Liver (tissue), 9 donors: ENCODE measurements around the gene PAFAH1B2. TPM values are rescaled to one million over a fixed set of nuclear protein-coding genes. Genes with fewer than 3 reads are reported as not detected.

ENCODE experiments used
- DNase-seq: peaks from one replicate; pipeline ENCODE4 v3.0.0-alpha.2; 2017; ENCODE audit warnings: low spot score
- H3K27ac ChIP-seq, 2 donors: one replicate each; pipeline ENCODE4 v1.7.0; 2013; ENCODE audit warnings: inconsistent platforms in 2 of 2, low read length in 2 of 2, control low read depth in 1 of 2, low read depth in 1 of 2, mild to moderate bottlenecking in 1 of 2
- H3K27me3 ChIP-seq, 4 donors: one replicate each; pipeline versions ENCODE4 v1.6.1 to v1.7.0; 2013; ENCODE audit warnings: low read length in 3 of 4, inconsistent platforms in 1 of 4, mild to moderate bottlenecking in 1 of 4, moderate library complexity in 1 of 4; ENCODE audit not compliant: control insufficient read depth in 4 of 4, insufficient read depth in 4 of 4
- H3K36me3 ChIP-seq, 4 donors: one replicate each; pipeline versions ENCODE4 v1.6.1 to v1.7.0; 2013; ENCODE audit warnings: low read length in 3 of 4, mild to moderate bottlenecking in 3 of 4, low read depth in 1 of 4, moderate library complexity in 1 of 4; ENCODE audit not compliant: control insufficient read depth in 4 of 4, insufficient read depth in 3 of 4
- H3K4me1 ChIP-seq, 4 donors: one replicate each; pipeline versions ENCODE4 v1.6.1 to v1.7.0; 2013; ENCODE audit warnings: low read length in 3 of 4, mild to moderate bottlenecking in 3 of 4, moderate library complexity in 1 of 4; ENCODE audit not compliant: control insufficient read depth in 4 of 4, insufficient read depth in 4 of 4
- H3K4me3 ChIP-seq, 3 donors: one replicate each; pipeline versions ENCODE4 v1.6.1 to v1.7.0; 2013; ENCODE audit warnings: low read length in 3 of 3, control low read depth in 1 of 3, low read depth in 1 of 3, mild to moderate bottlenecking in 1 of 3
- H3K9ac ChIP-seq, 2 donors: one replicate each; pipeline ENCODE4 v1.7.0; 2013; ENCODE audit warnings: low read length in 2 of 2, mild to moderate bottlenecking in 2 of 2, moderate library complexity in 2 of 2, control low read depth in 1 of 2, low read depth in 1 of 2
- H3K9me3 ChIP-seq, 4 donors: one replicate each; pipeline versions ENCODE4 v1.6.1 to v1.7.0; 2013; ENCODE audit warnings: low read length in 3 of 4; ENCODE audit not compliant: control insufficient read depth in 4 of 4
- EGR1 ChIP-seq, 2 donors: IDR thresholded peaks; 2 replicates each; pipeline ENCODE4 v1.6.1; 2016 to 2018; ENCODE audit warnings: antibody characterized with exemption in 2 of 2, low read depth in 2 of 2
- FOXA1 ChIP-seq: IDR thresholded peaks from 2 replicates; pipeline ENCODE4 v1.6.1; 2016; ENCODE audit warnings: antibody characterized with exemption
- FOXA2 ChIP-seq: IDR thresholded peaks from 2 replicates; pipeline ENCODE4 v1.6.1; 2016; ENCODE audit warnings: antibody characterized with exemption
- GABPA ChIP-seq, 2 donors: IDR thresholded peaks in 1 of 2; conservative IDR thresholded peaks in 1 of 2; 2 replicates each; pipeline ENCODE4 v1.6.1; 2016; ENCODE audit warnings: antibody characterized with exemption in 2 of 2, mild to moderate bottlenecking in 1 of 2, moderate library complexity in 1 of 2
- HNF4A ChIP-seq, 2 donors: conservative IDR thresholded peaks; 2 replicates each; pipeline ENCODE4 v1.6.1; 2016; ENCODE audit warnings: antibody characterized with exemption in 2 of 2, mild to moderate bottlenecking in 2 of 2
- HNF4G ChIP-seq: IDR thresholded peaks from 2 replicates; pipeline ENCODE4 v1.6.1; 2016; ENCODE audit warnings: antibody characterized with exemption
- JUND ChIP-seq, 2 donors: IDR thresholded peaks; 2 replicates each; pipeline ENCODE4 v1.6.1; 2016; ENCODE audit warnings: antibody characterized with exemption in 2 of 2
- NR2F2 ChIP-seq: IDR thresholded peaks from 2 replicates; pipeline ENCODE4 v1.6.1; 2016; ENCODE audit warnings: antibody characterized with exemption
- RAD21 ChIP-seq, 2 donors: IDR thresholded peaks; 2 replicates each; pipeline ENCODE4 v1.6.1; 2016; ENCODE audit warnings: antibody characterized with exemption in 2 of 2, mild to moderate bottlenecking in 2 of 2
- RXRA ChIP-seq, 2 donors: IDR thresholded peaks; 2 replicates each; pipeline ENCODE4 v1.6.1; 2017 to 2018; ENCODE audit warnings: antibody characterized with exemption in 2 of 2, mild to moderate bottlenecking in 1 of 2
- SP1 ChIP-seq: IDR thresholded peaks from 2 replicates; pipeline ENCODE4 v1.6.1; 2018; ENCODE audit warnings: antibody characterized with exemption, mild to moderate bottlenecking
- TAF1 ChIP-seq: conservative IDR thresholded peaks from 2 replicates; pipeline ENCODE4 v1.6.1; 2016; ENCODE audit warnings: antibody characterized with exemption, mild to moderate bottlenecking
- WGBS: extraction: QIAGEN DNeasy Blood & Tissue Kit; methylation state at CpG from one replicate; pipeline ENCODE4 v1.1.7; 2013; 5-methylcytosine and 5-hydroxymethylcytosine counted together
- polyA plus RNA-seq, 2 donors: library from polyadenylated mRNA; stranded (reverse) in 1 of 2; unstranded in 1 of 2; fragments of 200-250 nt in 1 of 2; fragments of >200 nt in 1 of 2; fragmentation: Nextera tagmentation in 1 of 2; extraction: Ambion mirVana in 1 of 2; gene quantifications; one replicate each; pipeline versions ENCODE4 v1.2.1 to v1.2.3, GENCODE V29; 2013 to 2015
- total RNA-seq, 2 donors: library from RNA; depleted of rRNA; stranded (reverse); fragments of >200 nt; gene quantifications; one replicate each; pipeline ENCODE4 v1.2.3, GENCODE V29; 2014
- TF ChIP-seq, protein P1 (sequence below): IDR thresholded peaks from 2 replicates; pipeline ENCODE4 v1.6.1; 2016; ENCODE audit warnings: antibody characterized with exemption
- TF ChIP-seq, protein P2 (sequence below): fragments of 150-350 bp; IDR thresholded peaks from 2 replicates; pipeline ENCODE4 v1.5.1; 2017; ENCODE audit warnings: improper control_type of control experiment, low read depth, low read length; ENCODE audit not compliant: missing input control
- TF ChIP-seq, protein P3 (sequence below): IDR thresholded peaks from 2 replicates; pipeline ENCODE4 v1.6.1; 2016; ENCODE audit warnings: antibody characterized with exemption, mild to moderate bottlenecking
- TF ChIP-seq, protein P4 (sequence below): IDR thresholded peaks from 2 replicates; pipeline ENCODE4 v1.6.1; 2016; ENCODE audit warnings: antibody characterized with exemption
- donor health status: healthy.
- donor health status: healthy.
- donor health status: healthy.
- donor health status: healthy.
- donor health status: healthy.

The PAFAH1B2 gene
- total and polyA plus RNA-seq, 4 donors: 12.7 to 39.8 (median 24.9) TPM

DNA sequence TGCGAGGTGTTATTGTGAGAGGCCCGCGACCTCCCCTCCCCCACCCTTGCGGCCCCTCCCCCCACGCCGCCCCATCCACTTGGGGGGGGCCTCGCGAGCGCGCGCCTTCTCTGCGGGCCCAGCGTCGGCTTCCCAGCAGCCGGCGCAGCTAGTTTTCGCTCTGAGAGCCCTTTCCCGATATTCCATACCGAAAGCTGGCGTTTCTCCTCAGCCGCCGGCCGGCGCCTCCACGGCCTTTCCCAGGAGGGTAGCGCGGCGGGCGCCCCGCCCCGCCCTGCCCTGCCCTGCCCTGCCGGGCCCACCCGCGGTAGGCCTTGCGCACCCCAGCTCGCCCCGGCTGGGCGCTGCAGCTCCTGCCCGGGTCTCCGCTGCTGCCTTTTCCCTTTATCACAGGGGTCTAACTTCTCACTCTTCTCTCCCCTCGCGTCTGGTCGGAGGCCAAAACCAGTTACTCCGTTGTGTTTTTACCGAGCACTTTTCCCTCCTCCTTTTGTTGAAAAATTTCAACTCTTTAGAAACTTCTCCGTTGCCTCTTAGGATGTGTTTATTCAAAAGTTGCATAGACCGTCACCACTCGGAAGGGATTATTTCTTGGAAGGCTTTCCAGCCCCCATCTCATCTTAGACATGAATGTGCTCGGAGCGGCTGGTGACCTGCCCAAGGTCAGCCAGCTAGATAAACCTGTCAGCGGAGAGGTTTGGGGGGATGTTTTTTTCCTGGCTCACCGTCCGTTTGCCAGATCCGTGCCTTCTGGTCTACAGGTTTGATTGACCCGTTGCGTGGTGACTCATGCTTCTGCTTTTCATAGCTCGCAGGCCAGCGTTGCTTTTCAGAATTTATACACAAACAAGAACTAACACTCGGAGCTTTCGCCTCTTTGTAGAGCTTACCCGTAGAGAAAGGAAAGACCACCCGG is 648 bp downstream of the PAFAH1B2 start:
- Histone ChIP-seq H3K9me3 (no peaks in the 10 kb centered on the region), H3K27ac (peak overlapping the region; percentile 77 to 91), H3K36me3 (peaks cover 0 to 6% (median 4%) of the 10 kb centered on the region in 4 donors), H3K9ac (peak overlapping the region; percentile 21 to 92), H3K4me3 (peak overlapping the region; percentile 86 to 100 (median 88)), H3K27me3 (no peaks in the 10 kb centered on the region), H3K4me1 (peaks cover 2 to 21% (median 11%) of the 10 kb centered on the region in 4 donors)
- peak; percentile 75 for DNase-seq
- under 1% methylated on average over 62 of the region's 62 CpGs for WGBS
- TF ChIP-seq FOXA1: no peak
- TF ChIP-seq SP1: no peak
- TF ChIP-seq GABPA (IDR thresholded peaks at IDR 0.05 in 1 of 2, conservative IDR thresholded peaks at IDR 0.05 in 1 of 2): peak in 1 of 2 donors; percentile 43
- TF ChIP-seq JUND (IDR thresholded peaks at IDR 0.05): peak; percentile 93 to 95
- no peak for TF ChIP-seq FOXA2
- peak in 1 of 2 donors; percentile 2 for TF ChIP-seq HNF4A (conservative IDR thresholded peaks at IDR 0.05)
- TF ChIP-seq, protein P1, sequence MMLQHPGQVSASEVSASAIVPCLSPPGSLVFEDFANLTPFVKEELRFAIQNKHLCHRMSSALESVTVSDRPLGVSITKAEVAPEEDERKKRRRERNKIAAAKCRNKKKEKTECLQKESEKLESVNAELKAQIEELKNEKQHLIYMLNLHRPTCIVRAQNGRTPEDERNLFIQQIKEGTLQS: peak; percentile 72
- TF ChIP-seq, protein P2, sequence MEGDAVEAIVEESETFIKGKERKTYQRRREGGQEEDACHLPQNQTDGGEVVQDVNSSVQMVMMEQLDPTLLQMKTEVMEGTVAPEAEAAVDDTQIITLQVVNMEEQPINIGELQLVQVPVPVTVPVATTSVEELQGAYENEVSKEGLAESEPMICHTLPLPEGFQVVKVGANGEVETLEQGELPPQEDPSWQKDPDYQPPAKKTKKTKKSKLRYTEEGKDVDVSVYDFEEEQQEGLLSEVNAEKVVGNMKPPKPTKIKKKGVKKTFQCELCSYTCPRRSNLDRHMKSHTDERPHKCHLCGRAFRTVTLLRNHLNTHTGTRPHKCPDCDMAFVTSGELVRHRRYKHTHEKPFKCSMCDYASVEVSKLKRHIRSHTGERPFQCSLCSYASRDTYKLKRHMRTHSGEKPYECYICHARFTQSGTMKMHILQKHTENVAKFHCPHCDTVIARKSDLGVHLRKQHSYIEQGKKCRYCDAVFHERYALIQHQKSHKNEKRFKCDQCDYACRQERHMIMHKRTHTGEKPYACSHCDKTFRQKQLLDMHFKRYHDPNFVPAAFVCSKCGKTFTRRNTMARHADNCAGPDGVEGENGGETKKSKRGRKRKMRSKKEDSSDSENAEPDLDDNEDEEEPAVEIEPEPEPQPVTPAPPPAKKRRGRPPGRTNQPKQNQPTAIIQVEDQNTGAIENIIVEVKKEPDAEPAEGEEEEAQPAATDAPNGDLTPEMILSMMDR: no peak

DNA sequence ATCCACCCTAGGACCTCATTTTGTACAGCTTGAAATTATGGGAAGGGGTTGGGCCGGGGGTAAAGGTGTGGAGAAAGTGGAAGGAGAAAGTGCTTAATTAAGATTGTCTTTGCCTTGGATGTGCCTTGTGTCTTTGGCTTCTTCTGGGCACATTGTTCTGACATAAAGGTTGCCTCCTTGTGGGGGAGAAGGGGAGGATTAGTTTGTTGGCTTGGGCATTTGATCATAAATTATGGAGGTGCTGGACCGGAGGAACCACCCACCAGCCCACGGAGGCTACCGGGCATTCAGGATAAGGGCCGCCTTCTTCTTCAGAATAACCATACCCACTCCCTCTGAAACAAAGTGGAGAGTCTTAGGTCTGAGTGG is 1.3 kb downstream of the PAFAH1B2 start:
- no peak for DNase-seq
- TF ChIP-seq JUND (IDR thresholded peaks at IDR 0.05) (peak in 1 of 2 donors; percentile 9), RAD21 (IDR thresholded peaks at IDR 0.05) (no peak)
- H3K4me3 ChIP-seq: peak overlapping the region; percentile 86 to 100 (median 88)
- WGBS: 29% methylated on average over 5 of the region's 5 CpGs
- no peaks in the 10 kb centered on the region for H3K27me3 ChIP-seq
- H3K9ac ChIP-seq: peak overlapping the region; percentile 21 to 92
- H3K36me3 ChIP-seq: peaks cover 0 to 6% (median 4%) of the 10 kb centered on the region in 4 donors
- H3K4me1 ChIP-seq: peaks cover 2 to 21% (median 11%) of the 10 kb centered on the region in 4 donors
- H3K27ac ChIP-seq: peak overlapping the region; percentile 77 to 91
- H3K9me3 ChIP-seq: no peaks in the 10 kb centered on the region

DNA sequence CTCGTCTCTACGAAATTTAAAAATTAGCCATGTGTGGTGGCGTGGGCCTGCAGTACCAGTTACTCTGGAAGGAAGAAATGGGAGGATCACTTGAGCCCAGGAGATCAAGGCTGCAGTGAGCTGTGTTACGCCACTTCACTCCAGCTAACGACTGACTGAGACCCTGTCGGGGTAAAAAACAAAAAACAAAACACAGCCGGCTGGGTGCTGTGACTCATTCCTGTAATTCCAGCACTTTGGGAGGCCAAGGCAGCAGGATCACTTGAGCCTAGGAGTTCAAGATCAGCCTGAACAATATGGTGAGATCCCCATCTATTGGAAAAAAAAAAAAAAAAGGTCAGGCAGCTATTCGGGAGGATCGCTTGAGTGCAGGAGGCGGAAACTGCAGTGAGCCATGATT is 2.4 kb downstream of the PAFAH1B2 start:
- no peak for TF ChIP-seq HNF4G
- TF ChIP-seq NR2F2: no peak
- TF ChIP-seq RAD21 (IDR thresholded peaks at IDR 0.05): no peak
- TF ChIP-seq EGR1 (IDR thresholded peaks at IDR 0.05; ENCODE audit: low read depth in 2 of 2): no peak
- no peak for TF ChIP-seq RXRA (IDR thresholded peaks at IDR 0.05)
- TF ChIP-seq, protein P3, sequence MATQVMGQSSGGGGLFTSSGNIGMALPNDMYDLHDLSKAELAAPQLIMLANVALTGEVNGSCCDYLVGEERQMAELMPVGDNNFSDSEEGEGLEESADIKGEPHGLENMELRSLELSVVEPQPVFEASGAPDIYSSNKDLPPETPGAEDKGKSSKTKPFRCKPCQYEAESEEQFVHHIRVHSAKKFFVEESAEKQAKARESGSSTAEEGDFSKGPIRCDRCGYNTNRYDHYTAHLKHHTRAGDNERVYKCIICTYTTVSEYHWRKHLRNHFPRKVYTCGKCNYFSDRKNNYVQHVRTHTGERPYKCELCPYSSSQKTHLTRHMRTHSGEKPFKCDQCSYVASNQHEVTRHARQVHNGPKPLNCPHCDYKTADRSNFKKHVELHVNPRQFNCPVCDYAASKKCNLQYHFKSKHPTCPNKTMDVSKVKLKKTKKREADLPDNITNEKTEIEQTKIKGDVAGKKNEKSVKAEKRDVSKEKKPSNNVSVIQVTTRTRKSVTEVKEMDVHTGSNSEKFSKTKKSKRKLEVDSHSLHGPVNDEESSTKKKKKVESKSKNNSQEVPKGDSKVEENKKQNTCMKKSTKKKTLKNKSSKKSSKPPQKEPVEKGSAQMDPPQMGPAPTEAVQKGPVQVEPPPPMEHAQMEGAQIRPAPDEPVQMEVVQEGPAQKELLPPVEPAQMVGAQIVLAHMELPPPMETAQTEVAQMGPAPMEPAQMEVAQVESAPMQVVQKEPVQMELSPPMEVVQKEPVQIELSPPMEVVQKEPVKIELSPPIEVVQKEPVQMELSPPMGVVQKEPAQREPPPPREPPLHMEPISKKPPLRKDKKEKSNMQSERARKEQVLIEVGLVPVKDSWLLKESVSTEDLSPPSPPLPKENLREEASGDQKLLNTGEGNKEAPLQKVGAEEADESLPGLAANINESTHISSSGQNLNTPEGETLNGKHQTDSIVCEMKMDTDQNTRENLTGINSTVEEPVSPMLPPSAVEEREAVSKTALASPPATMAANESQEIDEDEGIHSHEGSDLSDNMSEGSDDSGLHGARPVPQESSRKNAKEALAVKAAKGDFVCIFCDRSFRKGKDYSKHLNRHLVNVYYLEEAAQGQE: no peak
- no peak for TF ChIP-seq GABPA (IDR thresholded peaks at IDR 0.05 in 1 of 2, conservative IDR thresholded peaks at IDR 0.05 in 1 of 2)
- TF ChIP-seq, protein P4, sequence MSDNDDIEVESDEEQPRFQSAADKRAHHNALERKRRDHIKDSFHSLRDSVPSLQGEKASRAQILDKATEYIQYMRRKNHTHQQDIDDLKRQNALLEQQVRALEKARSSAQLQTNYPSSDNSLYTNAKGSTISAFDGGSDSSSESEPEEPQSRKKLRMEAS: no peak
- TF ChIP-seq HNF4A (conservative IDR thresholded peaks at IDR 0.05): no peak
- TF ChIP-seq TAF1: no peak
- TF ChIP-seq, protein P2: no peak
- Histone ChIP-seq H3K4me3 (no peak overlapping the region), H3K27me3 (no peaks in the 10 kb centered on the region), H3K9ac (no peak overlapping the region), H3K27ac (no peak overlapping the region), H3K36me3 (peaks cover 0 to 6% (median 4%) of the 10 kb centered on the region in 4 donors), H3K4me1 (peaks cover 2 to 21% (median 11%) of the 10 kb centered on the region in 4 donors), H3K9me3 (no peaks in the 10 kb centered on the region)
- no peak for DNase-seq
- WGBS: 90% methylated on average over 10 of the region's 10 CpGs
